ENCODE results near the gene RTEL1.
"Not testable (repeated sequence)": the region's sequence is repeated elsewhere in the genome, so short reads cannot be mapped to it uniquely, and the experiment has no call there.

RTEL1 gene

DNA sequence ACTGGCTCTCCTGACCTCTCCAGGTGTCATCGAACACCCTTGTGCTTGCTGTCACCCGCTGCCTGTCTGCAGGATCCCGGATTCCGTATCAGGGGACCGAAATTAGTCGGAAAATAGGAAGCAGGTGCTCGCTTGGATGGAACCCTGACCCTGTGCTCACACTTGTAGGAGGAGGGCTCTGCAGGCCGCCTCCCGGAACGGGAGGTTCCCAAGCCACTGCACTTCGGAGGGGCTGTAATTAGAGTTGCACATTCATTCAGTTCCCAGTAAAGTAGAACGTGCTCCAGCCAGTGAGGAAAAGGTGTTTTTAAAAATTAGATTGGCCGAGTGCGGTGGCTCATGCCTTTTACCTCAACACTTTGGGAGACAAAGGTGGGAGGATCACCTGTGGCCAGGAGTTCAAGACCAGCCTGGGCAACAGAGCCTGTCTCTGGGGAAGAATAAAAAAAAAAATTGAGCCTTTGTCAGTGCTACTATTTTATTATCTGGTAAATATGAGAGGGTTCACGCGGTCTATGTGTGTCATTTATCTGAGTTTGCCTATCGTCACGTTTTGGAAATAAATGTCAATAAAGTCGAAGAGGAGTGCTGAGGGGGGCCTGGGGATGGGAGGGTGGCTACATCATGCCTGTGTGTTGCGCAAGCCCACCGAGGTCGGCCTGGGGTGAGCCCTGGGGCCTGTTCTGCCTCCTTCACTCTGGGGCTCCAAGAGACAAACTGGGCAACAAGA is 29.7 kb upstream of the RTEL1 start:
- DNase-seq (ENCODE audit: low read depth in 2 of 2): peak; percentile 65 to 67

DNA sequence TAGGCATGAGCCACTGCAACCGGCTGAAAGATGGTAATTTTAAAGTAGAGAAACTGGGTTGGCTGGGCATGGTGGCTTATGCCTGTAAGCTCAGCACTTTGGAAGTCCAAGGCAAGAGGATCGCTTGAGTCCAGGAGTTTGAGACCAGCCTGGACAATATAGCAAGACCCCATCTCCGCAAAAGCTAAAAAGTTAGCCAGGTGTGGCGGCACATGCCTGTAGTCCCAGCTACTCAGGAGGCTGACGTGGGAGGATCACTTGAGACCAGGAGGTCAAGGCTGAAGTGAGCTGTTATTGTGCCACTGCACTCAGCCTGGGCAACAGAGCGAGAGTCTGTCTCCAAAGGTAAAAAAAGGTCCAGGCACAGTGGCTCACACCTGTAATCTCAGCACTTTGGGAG is 27.2 kb upstream of the RTEL1 start:
- DNase-seq (ENCODE audit: low read depth in 2 of 2): not testable (repeated sequence)

DNA sequence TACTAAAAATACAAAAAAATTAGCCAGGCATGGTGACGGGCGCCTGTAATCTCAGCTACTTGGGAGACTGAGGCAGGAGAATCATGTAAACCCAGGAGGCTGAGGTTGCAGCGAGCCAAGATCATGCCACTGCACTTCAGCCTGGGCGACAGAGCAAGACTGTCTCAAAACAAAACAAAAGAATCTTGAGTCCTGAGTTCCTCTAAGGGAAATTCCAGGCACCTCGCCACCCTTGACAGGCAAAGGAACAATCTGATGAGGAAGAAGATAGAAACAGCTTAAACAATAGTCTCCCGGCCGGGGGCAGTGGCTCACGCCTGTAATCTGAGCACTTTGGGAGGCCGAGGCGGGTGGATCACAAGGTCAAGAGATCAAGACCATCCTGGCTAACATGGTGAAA is 26.7 kb upstream of the RTEL1 start:
- not testable (repeated sequence) for DNase-seq (ENCODE audit: low read depth in 2 of 2)

DNA sequence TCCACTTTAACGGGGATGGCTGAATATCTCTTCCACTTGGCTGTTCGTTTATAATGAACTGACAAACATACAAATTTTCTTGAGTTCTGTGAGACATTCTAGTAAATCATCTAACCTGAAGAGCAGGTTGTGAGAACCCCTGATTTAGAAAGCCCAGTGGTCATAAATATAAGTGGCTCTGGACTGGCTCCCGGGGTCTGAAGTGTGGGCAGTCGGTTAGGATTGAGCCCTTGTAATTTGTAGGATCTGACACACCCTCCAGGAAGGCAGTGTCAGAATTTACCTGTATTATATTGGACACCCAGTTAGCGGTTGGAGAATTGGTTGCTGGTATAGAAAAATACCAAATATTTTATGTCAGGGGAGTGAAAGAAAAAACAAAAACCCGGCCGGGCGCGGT is 24.4 kb upstream of the RTEL1 start:
- no peak for DNase-seq (ENCODE audit: low read depth in 2 of 2)

DNA sequence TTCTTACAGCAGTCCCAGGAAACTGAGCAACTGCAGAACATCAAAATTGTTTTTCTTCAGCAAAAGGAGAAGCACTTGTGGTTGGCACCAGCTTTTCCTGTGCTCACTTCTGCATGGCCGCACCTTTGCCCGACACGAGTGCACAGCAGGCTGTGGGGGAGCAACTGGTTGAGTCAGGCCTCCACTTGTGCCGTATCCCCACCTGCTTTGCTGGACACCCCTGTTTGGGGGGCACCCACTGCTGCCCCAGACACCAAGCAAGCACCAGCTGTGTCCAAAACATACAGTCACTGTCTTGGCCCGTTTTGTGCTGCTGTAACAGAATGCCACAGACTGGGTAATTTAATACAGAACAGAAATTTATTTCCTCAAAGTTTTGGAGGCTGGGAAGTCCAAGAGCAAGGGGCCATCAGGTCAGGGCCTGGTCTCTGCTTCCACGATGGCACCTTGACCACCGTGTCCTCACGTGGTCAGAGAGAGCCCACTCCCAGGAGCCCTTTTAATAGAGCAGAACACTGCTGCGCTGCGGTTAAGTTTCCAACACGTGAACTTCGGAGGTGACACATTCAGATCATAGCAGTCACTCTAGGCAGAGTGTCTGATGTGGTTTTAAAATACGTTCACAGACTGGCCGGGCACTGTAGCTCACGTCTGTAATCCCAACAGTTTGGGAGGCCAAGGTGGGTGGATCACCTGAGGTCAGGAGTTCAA is 22.5 kb upstream of the RTEL1 start:
- DNase-seq (ENCODE audit: low read depth in 2 of 2): peak in 1 of 2 experiments; percentile 55

GRCh38 chr20:63636752-63637628 is 21.1 kb upstream of the RTEL1 start:
- no peak for DNase-seq (ENCODE audit: low read depth in 2 of 2)

DNA sequence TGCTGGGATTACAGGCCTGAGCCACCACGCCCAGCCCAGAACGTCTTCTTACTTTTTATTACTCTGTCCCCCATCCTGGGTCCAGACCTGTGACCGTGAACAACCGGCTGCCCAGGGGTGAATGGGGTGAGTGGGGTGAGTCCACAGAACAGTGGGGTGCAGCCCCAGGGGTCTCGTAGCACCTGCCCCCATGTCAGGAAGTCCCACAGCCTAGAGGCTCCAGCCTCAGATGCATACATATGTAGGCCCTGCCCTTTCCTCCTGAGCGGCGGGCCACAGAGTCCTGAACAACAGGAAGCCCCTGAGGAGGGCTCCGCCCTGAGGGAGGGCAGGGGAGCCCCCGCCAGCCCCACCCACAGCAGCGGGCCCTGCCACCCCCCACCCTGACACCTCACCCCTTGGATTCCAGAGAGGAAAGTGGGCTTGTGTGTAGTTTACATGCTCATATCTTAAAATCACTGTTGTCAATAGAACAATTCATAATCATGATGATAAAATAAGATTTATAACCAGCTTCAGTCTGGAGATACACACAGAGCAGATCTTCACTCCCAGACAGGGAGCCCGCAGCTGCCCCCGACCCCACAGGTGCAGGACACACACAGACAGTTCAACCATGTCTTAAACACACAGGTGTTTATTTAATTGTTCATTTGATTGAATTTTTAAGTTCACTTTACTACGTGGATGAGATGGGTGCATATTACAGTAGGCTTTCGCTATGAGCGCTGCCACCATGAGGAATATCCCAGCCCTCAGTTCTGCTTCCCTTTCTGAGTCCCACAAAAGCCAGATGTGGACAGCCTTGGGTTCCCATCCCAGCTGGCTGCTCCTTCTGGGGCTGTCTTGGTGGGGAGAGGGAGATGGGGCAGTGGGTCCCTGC is 18.8 kb upstream of the RTEL1 start:
- DNase-seq (ENCODE audit: low read depth in 2 of 2): no peak

DNA sequence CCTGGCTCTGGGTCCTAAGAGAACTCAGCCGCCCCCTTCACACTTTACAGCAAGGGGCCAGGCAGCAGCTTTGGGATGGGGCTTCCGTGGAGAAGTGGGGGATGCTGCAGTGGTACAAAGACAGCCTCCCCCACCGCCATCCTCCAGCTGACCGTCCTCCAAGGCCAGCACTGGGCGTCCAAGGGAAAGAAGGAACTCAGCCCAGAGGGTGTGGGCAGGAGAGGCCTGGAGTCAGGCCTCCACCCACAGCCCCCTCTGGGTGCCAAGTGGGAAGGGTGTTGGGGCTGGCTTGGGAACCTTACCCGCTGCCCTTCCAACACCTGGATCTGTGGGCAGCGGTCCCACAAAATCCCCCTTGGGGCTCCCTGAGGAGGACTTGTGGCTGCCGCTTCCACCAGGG is 18.0 kb upstream of the RTEL1 start:
- DNase-seq (ENCODE audit: low read depth in 2 of 2): no peak

DNA sequence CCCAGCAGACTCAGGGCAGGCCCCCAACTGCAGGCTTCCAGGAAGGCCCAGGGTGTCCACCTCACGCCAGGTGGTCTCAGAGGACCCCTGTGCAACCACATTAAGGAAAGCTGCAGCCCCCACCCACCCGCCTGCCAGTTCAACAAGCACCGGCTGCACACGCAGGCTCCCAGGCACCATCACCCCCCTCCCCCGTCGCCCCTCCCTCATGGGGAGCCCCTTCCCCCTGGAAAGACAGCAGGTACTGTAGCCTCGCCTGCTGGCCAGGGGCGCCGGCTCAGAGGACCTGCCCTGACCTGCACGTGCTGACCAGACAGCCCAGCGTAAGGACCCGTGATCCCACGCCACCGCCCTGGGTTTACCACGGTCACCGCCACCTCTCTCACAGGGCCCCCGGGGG is 17.4 kb upstream of the RTEL1 start:
- not testable (repeated sequence) for DNase-seq (ENCODE audit: low read depth in 2 of 2)

DNA sequence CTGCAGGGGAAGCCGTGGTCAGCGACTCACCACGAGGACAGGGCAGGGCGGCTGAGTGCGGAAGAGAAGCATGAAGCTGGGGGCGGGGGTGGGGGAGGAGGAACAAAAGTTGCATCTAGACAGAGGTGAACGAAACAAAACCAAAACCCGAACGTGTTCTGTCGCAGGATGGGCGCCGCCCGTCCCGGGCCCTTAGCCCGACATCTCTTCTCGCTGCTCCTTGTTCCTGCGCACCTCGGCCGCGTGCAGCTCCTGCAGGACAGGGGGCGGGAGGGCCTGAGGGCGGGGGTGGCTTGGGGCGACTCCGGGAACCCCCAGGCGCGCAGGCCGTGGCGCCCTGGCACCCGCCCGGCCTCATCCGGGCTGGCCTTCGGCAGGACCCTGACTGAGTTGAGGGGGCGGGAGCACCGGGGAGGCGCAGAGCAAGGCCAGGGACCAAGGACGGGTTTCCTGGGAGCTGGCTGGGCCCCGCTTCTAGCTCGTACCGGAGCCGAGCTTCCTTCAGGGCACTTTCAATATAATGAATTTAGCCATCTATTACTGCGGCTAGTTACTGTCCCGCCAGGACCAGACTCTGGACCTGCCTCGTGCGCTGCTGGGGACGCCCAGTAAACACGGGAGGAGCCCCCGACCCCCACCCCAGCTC is 16.8 kb upstream of the RTEL1 start:
- no peak for DNase-seq (ENCODE audit: low read depth in 2 of 2)

DNA sequence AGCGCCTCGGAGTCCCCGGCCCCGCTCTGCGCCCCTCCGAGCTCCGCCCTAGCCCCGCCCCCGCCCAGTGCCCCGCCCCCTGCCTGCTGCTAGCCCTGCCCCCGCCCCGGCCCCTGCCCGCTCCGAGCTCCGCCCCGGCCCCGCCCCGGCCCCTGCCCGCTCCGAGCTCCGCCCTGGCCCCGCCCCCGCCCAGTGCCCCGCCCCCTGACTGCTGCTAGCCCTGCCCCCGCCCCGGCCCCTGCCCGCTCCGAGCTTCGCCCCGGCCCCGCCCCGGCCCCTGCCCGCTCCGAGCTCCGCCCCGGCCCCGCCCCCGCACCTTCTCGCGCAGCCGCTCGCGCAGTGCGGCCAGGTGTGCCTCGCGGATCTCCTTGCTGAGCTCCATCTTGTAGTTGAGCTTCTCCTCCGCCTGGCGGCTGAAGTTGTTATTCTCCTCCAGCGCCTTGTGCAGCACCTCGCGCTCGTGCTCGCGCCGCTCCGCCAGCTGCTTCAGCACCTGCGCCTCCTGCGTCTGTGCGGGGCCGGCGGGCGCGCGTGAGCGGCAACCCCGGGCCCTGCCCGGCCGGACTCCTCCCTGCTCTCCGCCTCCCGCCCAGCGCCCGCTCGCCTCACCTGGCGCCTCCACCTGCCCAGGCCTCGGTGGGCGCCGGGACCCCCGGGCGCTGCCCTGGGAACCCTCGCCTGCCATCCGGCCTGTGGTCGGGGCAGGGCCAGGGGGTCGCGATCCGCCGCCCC is 16.2 kb upstream of the RTEL1 start:
- DNase-seq (ENCODE audit: low read depth in 2 of 2): peak; percentile 92 to 96

DNA sequence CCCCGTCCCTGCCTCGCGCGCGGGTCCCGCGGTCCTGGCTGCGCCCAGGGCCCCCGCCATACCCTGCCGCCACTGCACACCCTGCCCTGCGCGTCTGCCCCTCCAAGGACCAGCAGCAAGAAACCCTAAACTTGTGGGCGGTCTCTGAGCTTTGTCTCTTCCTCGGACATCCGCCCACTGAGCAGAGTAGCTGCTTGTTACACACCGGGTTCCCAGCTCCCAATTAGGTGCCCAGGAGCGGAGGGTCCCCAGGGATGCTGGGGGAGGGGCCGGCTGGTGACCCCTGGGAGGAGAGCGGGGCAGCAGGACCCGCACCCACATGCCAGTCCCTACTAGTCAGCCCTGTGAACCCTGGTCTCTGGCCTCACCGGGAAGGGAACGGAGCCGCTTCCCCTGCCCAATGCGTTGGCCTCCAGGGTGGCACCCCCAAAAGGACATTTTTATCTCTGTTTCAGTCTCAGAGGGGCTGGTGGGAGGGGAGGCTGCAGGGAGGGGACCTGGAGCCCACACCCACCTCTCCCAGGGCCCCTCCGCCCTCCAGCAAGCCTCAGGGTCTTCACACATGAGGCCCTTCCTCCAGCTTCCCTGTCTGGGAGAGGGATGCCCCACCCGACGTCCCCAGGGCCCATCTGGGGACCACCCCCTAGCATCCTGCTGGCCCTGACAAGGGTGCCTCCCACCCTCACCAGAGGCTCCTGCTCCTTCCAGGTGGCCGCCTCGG is 15.4 kb upstream of the RTEL1 start:
- DNase-seq (ENCODE audit: low read depth in 2 of 2): no peak

- no peak for DNase-seq (ENCODE audit: low read depth in 2 of 2)
These were observed 14.6 kb upstream of the RTEL1 start for GRCh38 chr20:63643499-63643898.

- no peak for DNase-seq (ENCODE audit: low read depth in 2 of 2)
These were observed 14.2 kb upstream of the RTEL1 start for GRCh38 chr20:63643946-63644345.

DNA sequence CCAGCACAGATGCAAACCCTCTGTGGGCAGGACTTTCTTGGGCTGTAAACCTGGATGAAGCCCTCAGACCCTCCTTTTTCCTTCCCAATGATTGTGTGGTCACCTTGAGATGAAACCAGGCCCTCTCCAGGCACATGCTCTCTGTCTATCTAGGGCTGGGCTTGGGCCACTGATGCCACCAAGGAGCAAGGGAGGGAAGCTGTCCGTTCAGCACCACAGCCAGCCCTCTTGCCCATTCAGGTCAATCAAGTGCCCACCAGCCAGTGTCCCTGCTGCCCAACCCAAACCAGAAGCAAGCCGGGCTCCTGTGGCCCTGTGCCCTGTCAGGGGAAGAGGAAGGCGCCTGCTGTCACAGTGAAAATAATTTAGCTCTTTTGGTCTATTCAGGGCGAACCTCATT is 12.9 kb upstream of the RTEL1 start:
- DNase-seq (ENCODE audit: low read depth in 2 of 2): no peak

DNA sequence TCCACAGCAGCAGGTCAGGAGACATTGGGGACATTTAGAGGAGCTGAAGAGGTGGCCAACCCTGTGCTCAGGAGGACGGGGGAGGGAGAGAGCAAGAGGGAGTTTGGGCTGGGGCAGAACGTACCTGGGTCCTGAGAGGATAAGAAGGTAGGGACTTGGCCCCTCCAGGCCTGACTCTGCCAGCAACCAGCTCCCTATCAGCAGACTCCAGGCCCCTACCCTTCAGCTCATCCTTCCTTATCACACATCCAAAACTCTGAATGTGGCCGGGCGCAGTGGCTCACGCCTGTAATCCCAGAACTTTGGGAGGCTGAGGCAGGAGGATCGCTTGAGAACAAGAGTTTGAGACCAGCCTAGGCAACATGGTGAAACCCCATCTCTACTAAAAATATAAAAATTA is 9.9 kb upstream of the RTEL1 start:
- DNase-seq (ENCODE audit: low read depth in 2 of 2): no peak

DNA sequence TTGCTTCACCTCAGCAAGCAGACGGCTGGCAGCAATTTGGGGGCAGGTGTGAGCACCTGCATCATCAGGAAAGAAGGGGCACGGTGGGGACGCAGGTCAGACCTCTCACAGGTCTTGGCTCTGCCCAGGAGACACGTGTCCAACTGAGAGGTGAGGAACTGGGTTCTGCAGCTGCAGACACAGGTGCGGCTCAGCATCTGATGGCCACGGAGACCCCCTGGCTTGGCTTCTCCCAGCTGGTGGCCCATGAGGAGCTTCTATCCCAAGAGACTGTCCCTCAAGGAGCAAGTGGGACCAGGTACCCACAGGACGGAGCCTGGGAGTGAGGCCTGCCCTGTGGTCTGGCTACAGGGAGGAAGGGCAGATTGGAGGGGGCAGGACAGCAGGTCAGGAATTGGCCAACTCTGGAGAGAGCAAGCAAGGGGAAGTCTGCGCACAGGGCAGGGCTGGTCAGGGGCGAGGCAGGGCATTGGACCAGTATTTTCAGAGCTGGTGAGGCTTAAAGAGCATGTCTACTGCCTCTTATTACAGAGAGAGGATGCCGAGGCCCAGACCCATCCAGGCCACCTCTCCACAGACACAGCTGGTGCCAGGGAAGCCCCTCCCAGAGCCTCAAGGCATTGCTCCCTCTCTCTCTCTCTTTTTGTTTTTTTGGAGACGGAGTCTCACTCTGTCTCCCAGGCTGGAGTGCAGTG is 9.1 kb upstream of the RTEL1 start:
- DNase-seq (ENCODE audit: low read depth in 2 of 2): no peak

DNA sequence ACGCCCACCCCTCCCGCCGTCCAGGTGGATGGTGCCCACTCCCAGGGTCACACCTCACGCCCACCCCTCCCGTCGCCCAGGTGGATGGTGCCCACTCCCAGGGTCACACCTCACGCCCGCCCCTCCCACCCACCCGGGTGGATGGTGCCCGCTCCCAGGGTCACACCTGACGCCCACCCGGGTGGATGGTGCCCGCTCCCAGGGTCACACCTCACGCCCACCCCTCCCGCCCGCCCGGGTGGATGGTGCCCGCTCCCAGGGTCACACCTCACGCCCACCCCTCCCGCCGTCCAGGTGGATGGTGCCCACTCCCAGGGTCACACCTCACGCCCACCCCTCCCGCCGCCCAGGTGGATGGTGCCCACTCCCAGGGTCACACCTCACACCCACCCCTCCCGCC is 7.6 kb upstream of the RTEL1 start:
- DNase-seq (ENCODE audit: low read depth in 2 of 2): not testable (repeated sequence)

DNA sequence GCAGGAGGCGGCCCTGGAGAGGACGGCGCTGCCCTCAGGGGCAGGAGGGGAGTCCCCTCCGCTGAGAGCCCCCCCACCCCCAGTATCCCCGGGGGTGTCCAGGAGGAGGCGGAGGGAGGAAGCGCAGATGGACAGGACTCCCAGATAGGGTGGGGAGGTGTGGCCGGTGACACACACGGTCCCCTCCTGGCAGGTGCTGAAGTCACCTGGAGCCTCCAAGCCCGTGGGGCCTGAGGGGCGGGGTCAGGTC is 6.2 kb upstream of the RTEL1 start:
- no peak for DNase-seq (ENCODE audit: low read depth in 2 of 2)

All from stimulated activated CD4-positive, alpha-beta T cell treated with anti-CD3 and anti-CD28 coated beads, Interleukin-12 subunit alpha, Interleukin-12 subunit beta, amount 100 ng/mL, for 24 hours (primary cell).